A204.1 (cell line): Measurements from ENCODE around the gene FGR.

ENCODE experiments used
- FAIRE-seq: peaks from 2 replicates; lab custom pipeline; 2012; peaks lifted over from hg19 to GRCh38; lab: Jason Lieb, UNC

Gene FGR

DNA sequence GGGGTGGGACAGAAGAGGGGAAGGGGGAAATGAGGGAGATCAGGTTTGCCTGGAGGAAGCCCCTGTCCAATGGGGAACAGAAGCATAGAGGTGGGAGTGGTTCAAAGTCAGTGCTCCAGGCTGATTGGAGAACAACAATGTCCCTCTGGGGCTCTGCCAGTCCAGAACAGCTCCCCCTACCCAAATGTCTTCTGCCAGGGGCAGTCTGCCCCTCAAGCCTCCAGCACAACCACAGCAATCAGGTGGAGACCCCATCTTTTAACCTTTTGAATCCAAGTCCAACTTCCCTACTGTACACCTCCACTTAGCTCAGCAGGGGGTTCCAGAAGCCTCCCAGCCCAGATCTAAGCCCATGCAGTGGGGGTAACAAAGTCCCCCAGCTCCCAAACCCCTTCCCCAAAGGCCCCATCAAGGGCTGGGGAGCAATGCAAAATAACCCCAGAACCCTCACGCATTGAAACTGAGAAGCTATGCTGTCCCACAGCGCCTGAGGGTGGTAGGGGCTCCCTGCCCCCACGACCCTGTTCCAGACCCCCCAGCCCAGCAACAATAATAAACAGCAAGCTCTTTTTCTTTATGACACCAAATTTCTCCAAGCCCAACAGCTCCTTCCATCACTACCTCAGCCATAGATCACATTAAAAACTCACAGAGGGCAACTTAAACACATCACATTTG lies 34.3 kb downstream of the FGR start:
- no peak for FAIRE-seq

DNA sequence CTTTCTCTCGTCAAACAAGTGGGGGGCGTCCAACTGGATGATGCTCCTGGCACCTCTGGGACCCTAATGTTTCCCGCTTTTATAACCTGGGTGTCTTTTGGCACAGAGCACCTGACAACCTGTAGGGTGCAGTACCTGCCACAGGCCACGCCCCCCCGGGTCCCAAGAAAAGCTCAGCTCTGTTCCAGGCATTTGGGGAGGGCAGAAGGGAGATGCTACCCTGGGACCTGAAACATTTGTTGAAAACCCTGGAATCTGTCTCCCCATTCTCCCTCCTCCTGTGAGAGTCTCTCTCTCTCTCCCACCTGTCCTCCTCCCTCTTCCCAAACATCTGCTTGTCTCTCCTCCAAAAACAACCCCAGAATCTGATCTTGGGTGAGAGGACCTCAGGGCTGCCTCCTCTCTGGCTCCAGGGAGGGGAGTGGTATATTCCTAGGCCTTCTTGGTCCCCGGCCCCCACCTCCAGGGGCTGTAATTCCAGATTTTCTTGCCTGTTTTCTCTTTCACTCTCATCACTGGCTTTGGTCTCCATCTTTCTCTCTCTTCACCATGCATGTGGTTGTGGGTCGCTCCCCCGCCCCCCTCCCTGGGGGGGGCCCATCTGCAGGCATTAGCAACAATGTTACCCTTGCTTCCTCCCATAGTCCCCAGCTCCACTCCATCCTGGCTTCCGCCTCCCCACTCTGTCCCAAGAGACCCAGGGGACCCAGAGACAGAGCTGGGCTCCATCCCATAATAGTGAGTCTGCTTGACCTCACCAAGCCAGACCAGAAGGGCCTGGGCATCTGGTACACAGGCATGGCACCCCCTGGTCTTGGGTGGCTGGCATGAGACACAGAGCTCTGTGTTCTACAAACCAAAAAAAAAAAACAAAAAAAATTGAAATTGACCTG lies 35.1 kb downstream of the FGR start:
- no peak for FAIRE-seq

- no peak for FAIRE-seq
These were observed 36.0 kb downstream of the FGR start for GRCh38 chr1:27598902-27599528.

DNA sequence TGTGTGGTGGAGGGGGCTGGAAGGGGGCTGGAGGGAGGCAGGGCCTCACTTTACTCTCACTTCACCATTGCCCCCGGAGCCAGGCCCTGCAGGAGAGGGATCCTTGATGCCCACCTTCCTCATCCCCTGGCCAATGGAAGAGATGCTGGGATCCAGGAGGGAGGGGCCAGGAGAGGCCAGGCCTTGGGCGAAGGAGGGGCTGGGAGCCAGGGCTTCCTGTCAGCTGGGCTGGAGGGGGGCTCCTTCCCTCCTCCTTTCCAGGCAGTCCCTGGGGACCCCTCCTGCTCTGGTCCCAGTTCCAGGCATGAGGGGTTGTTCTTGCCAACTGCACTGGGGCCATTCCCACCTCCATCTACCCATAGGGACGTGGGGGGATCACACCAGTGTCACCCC lies 36.7 kb downstream of the FGR start:
- FAIRE-seq: no peak

DNA sequence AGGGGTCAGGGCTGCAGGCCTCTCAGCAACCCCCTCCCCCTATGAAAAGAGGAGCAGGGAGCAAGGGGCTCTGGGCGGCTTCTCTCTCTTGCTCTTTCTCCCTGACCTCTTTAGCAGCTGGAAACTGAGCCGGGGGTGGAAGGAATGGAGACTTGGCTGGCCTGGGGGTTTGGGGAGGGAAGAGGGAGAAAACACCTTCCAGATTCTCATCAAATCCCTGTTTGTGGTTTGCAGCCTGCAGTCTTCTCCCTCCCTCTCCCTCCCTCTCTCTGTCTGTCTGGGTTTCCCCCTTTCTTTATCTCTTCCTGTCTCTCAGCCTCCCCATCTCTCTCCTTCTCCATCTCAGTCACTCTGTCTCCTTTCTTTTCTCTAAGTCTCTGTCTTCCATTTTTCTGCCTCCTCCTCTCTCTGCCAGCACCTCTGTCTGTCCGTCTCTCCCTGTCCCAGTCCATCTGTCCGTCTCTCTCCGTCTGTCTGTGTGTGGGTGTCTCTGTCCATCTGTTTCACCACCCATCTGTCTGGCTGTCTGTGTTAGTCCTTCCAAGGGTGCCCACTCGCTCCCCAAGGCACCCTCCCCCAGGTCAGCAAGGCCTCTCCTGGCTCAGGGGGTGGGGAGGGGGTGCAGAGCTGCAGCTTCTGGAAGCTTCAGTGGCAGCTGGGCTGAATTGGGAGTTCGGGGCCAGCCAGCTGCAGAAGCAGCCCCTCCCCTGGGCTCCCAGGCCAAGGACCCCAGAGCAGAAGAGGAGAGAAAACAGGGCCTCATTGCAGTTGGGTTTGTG lies 37.3 kb downstream of the FGR start:
- no peak for FAIRE-seq

DNA sequence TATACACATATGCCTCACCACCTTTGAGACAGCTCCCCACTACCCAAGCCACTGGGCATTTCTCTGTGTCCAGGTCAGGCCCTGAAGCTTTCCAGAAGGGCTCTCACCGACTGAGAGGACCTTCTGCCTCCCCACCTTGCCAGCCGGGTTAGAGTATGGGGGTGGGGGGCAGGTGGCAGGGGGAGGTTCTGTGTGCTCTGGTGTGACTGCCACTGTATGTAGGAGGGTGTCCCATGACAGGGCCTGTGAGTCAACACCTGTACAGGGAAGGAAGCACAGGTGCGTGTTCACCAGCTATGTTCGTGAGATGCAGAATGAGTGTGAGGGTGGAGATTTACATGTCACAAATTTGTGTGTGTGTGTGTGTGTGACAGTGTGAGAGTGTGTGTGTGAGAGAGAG lies 38.0 kb downstream of the FGR start:
- no peak for FAIRE-seq

GRCh38 chr1:27596261-27596660 lies 38.7 kb downstream of the FGR start:
- FAIRE-seq: no peak

GRCh38 chr1:27595597-27595996 lies 39.4 kb downstream of the FGR start:
- FAIRE-seq: no peak

DNA sequence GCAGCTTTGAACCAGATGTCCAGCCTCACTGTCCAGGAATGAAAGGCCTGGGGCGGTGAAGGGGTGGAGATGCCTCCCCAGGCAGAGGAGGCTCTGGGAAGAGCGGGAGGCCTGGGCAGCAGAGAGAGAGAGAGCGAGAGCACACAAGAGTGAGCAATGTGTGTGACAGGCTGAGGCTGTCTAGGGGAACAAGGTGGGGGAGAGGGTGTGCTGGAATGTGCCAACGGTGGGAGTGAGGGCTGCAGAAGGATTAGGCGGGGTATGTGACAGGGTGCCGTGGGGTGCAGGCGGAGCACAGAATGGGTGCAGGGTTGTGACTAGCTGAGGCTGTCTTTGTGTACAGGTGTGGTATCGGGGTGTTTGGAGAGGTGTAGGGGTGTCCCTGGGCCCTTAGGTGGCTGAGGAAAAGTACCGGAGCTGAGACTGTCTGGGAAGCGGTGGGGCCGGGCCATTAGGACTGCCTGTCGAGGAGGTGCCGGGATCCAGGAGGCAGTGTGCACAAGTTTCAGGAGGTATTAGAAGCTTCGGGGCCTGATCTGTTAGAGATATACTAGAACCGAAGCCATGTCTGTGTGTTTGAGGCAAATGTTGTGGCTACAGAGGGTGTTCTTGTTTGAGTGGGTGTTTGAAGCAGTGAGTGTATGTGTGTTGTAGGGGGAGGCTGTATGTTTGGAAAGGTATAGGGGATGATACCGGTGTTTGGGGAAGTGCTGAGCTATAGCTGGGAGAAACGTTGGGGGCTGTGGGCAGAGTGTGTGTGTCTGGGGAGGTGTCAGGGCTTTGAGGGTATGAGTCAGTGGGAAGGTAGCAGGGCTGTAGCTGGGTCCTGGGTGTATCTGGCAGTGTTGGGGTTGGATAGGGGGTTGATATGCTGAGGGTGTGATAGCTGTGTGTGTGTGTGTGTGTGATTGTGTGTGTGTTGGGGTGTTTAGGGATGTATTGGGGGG lies 40.1 kb downstream of the FGR start:
- FAIRE-seq: no peak

DNA sequence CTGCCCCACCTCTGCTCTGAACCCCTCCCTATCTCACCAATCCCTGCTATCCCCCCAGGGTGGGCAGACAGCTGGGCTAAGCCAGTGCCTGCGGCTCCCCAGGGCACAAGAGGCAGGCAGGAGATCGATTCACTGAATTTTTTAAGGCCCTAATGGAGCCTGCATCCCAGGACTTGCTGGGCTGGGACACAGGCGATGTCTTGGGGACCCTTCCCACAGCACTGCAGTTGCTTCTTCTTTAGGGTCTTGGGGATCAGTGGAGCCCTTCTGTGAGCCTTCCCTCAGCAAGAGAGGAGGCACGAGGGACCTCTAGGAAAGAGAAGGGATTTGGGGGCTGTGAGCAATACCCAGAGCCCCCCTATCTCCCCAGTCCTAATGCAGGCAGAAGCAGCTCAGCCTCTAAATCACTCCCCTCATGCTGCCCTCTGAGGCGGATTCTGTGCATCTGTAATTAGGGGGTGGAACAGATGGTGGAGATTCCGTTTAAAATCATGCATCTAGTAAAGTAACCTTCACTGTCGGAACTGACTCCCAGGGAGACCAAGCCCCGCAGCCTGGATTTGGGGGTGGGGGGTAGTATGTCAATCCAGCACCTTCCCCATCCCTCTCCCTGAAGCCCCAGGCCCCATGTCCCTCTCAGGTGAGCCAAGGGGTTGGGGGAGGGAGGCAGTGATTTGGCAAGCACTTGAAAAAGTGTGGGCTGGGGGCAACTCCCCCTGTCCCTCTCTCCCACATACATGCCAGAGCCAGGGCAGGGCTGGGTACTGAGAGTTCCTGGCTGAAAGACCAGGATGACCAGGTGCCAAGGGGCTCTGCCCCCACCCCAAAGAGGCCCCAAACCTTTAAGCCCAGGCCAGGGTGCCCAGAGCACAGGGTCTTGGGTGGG lies 41.1 kb downstream of the FGR start:
- FAIRE-seq: no peak

- FAIRE-seq: no peak
These were observed 41.9 kb downstream of the FGR start for GRCh38 chr1:27592931-27593677.

DNA sequence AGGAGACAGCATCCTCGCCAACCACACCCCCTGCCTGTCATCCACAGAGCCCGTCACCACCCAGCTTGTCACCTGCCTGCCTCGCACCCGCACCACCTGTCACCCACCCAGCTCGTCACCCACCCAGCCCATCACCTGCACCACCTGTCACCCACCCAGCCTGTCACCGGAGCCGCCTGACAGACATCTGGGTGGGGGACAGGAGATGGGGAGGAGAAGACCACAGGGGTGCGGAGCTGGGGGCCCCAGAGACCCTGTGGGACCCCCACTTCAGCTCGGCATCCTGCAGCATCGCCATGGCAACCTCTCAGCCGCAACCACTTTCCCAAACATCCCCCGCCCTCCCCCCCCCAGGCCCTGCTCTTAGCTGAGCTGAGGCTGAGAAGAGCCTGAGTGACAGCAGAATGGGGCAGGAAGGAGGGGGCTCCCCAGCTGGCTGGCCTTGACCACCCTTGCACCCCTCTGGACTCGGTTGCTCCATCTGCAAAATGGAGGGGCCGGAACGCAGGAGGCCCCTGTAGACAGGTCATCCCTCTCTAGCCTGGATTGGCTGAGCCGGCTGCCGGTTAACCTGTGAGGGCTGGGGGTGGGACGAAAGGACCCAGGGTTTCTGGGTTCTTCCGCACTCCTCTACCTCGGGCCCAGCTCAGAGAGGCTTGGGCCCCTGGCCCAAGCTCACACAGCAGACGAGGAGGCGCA lies 42.6 kb downstream of the FGR start:
- FAIRE-seq: no peak

GRCh38 chr1:27591622-27592021 lies 43.4 kb downstream of the FGR start:
- no peak for FAIRE-seq

DNA sequence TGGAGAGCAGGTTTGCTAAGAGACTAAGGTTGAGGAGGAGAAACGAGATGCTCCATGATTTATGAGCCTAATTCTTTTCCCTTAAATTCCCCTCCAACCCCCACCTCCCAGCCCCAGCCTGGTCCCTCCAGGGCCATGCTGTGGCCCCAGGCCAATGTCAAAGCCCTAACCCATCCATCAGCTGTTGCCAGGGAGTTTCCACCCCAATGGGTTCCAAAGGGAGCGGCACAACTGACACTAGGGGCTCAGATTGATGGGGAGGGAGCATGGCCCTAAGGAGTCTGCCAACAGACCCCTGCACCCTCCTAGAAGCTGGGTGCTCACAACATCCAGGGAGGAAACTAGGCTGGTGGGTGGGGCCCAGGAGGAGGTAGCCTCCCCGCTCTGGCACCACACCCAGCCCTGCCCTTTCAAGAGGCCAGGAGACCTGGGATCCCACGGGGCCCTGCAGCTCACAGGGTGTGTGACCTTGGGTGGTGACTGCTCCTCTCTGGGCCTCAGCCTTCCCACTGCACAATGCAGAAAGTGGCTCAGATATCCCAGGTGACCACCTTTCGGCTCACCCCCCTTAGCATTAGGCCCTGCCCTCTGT lies 44.0 kb downstream of the FGR start:
- FAIRE-seq: no peak

GRCh38 chr1:27589841-27590426 lies 45.1 kb downstream of the FGR start:
- no peak for FAIRE-seq

GRCh38 chr1:27589441-27589840 lies 45.5 kb downstream of the FGR start:
- FAIRE-seq: no peak

DNA sequence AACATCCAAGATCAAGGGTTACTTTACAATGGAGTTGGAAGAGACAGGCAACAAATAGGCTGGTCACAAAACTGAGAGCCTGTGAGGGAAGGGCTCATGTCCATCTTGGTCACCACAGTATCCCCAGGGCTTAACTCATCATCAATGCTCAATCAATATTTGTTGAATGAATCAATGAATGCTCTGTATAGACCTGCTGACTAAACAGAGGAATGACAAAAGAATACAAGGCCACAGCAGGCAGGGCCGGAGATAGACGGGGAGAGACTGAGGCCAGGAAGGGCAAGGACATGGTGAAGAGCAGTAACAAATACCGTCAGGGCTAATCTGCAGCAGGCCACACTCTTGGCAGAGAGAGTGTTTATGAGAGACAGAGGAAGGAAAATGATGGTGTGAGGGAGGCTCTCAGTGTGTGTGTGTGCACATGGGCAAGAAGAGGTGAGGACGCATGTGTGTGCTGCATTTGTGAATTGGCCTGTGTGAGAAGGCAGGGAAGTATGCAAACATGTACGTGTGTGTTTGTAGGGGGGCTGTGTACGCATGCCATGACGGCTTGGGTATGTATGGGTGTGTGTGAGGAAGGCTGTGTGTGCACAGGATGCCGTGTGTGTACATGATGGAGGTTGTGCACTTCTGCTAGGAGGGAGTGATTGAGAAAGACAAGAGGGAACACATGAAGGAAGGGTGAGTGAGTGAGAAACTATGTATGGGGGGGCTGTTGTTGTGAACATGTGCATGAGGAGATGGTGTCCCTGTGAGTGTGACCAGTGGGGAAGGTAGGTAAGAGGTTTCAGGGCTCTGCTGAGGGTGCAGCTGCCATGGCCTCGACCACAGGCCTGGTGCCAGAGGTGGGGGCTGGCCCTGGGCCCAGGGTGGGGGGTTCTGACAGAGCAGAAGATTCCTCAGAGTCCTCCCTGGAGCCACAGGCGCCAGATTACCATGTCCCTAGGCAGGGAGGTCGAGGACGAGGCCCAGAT lies 46.4 kb downstream of the FGR start:
- no peak for FAIRE-seq
